22Rv1 (cell line): Measurements from ENCODE around the gene CATSPERB.

ENCODE experiments used
- ZFX ChIP-seq: fragments of 450-650 bp; IDR thresholded peaks from 2 replicates; pipeline ENCODE4 v1.6.1; 2017; ENCODE audit warnings: antibody characterized with exemption, borderline replicate concordance
- TF ChIP-seq, protein P1 (sequence below): fragments of 450-650 bp; IDR thresholded peaks from 2 replicates; pipeline ENCODE4 v1.5.1; 2017; ENCODE audit warnings: mild to moderate bottlenecking

DNA sequence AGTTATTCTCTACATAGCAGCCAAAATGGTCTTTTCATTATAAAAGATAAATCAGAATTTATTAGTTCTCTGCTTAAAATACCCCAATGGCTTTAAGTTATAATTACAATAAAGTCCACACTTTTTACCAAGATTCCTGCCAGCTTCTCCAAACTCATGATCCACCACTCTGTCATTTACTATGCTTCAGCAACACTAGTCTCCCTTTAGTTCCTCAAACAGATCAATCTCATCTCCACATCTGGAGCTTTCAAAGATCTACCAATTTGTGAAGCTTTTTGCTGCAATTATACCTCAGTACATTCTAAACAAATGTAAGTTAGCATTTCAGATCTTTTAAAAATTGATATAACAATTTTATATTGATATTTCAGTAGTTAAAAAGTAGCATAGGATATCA, 24.9 kb downstream of the CATSPERB start:
- TF ChIP-seq, protein P1, sequence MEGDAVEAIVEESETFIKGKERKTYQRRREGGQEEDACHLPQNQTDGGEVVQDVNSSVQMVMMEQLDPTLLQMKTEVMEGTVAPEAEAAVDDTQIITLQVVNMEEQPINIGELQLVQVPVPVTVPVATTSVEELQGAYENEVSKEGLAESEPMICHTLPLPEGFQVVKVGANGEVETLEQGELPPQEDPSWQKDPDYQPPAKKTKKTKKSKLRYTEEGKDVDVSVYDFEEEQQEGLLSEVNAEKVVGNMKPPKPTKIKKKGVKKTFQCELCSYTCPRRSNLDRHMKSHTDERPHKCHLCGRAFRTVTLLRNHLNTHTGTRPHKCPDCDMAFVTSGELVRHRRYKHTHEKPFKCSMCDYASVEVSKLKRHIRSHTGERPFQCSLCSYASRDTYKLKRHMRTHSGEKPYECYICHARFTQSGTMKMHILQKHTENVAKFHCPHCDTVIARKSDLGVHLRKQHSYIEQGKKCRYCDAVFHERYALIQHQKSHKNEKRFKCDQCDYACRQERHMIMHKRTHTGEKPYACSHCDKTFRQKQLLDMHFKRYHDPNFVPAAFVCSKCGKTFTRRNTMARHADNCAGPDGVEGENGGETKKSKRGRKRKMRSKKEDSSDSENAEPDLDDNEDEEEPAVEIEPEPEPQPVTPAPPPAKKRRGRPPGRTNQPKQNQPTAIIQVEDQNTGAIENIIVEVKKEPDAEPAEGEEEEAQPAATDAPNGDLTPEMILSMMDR: no peak
- TF ChIP-seq ZFX: no peak
